PFSK-1 (cell line): ENCODE measurements around the gene TMEM242.

ENCODE experiments used
- POLR2AphosphoS5 ChIP-seq: IDR thresholded peaks from 2 replicates; pipeline ENCODE4 v1.6.1; 2012; ENCODE audit warnings: low read depth, mild to moderate bottlenecking, control low read depth, low read length, moderate library complexity
- SIN3A ChIP-seq: IDR thresholded peaks from 2 replicates; pipeline ENCODE4 v1.6.1; 2012; ENCODE audit warnings: mild to moderate bottlenecking, low read length, moderate library complexity, borderline replicate concordance; ENCODE audit not compliant: insufficient read depth
- TAF1 ChIP-seq: IDR thresholded peaks from 2 replicates; pipeline ENCODE4 v1.6.1; 2012; ENCODE audit warnings: low read length, control low read depth, borderline replicate concordance; ENCODE audit not compliant: insufficient read depth
- TF ChIP-seq, protein P1 (sequence below), 2 experiments: IDR thresholded peaks; 2 replicates each; pipeline versions ENCODE4 v1.6.1 to v1.8.0; 2011 to 2012; ENCODE audit warnings: low read depth in 2 of 2, low read length in 2 of 2, control low read depth in 1 of 2, inconsistent platforms in 1 of 2, mild to moderate bottlenecking in 1 of 2, moderate library complexity in 1 of 2; ENCODE audit not compliant: insufficient read depth in 1 of 2

- TF ChIP-seq POLR2AphosphoS5 (no peak), SIN3A (no peak), TAF1 (no peak)
- TF ChIP-seq, protein P1, sequence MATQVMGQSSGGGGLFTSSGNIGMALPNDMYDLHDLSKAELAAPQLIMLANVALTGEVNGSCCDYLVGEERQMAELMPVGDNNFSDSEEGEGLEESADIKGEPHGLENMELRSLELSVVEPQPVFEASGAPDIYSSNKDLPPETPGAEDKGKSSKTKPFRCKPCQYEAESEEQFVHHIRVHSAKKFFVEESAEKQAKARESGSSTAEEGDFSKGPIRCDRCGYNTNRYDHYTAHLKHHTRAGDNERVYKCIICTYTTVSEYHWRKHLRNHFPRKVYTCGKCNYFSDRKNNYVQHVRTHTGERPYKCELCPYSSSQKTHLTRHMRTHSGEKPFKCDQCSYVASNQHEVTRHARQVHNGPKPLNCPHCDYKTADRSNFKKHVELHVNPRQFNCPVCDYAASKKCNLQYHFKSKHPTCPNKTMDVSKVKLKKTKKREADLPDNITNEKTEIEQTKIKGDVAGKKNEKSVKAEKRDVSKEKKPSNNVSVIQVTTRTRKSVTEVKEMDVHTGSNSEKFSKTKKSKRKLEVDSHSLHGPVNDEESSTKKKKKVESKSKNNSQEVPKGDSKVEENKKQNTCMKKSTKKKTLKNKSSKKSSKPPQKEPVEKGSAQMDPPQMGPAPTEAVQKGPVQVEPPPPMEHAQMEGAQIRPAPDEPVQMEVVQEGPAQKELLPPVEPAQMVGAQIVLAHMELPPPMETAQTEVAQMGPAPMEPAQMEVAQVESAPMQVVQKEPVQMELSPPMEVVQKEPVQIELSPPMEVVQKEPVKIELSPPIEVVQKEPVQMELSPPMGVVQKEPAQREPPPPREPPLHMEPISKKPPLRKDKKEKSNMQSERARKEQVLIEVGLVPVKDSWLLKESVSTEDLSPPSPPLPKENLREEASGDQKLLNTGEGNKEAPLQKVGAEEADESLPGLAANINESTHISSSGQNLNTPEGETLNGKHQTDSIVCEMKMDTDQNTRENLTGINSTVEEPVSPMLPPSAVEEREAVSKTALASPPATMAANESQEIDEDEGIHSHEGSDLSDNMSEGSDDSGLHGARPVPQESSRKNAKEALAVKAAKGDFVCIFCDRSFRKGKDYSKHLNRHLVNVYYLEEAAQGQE (IDR thresholded peaks at IDR 0.05; ENCODE audit: insufficient read depth in 1 of 2, low read depth in 2 of 2, low read length in 2 of 2) = no peak
Observed at GRCh38 chr6:157307661-157308060, 15.7 kb downstream of the TMEM242 start.
